ENCODE results near the gene SMDT1.
"Not testable (repeated sequence)": the region's sequence is repeated elsewhere in the genome, so short reads cannot be mapped to it uniquely, and the experiment has no call there.

SMDT1 gene

DNA sequence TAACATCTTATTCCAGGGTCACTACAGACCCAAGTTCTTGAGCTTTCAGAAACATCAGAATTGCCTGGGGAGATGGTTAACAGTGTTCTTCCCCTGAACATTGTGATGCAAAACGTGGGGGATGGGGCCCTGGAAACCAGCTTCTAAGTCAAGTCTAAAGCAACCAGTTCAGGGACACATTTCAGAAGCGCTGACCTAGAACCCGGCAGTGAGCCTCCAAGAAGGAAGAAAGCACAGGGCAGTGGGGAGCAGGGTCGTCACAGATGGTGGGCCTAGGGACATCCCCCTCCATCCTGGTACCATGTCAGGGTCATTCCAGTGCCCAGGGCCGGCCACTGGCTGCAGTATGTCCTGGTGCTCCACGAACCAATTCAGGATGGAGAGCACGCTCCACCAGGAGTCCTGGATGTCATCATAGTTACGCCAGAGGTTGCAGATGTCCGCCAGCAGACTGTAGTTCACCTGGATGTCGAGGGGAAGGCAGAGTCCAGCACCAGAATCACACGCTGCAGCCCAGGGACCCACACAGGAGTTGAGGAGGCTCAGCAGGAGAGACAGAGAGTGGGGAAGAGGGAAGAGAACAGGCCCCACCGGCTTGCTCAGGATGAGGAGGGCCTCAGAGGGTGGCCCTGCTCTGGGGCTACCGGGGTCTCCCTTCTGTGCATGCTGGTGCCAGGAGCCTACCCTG lies 13.9 kb upstream of the SMDT1 start:
- FAIRE-seq (no peak), DNase-seq (ENCODE audit: insufficient read length, low spot score) (no peak)
- TF ChIP-seq POLR2A (IDR thresholded peaks at IDR 0.05; ENCODE audit: low read depth, low read length), result no peak

- no peak for FAIRE-seq
- no peak for DNase-seq (ENCODE audit: insufficient read length, low spot score)
- no peak for TF ChIP-seq POLR2A (IDR thresholded peaks at IDR 0.05; ENCODE audit: low read depth, low read length)
These were observed 13.3 kb upstream of the SMDT1 start for GRCh38 chr22:42066126-42066761.

- FAIRE-seq, result no peak
- TF ChIP-seq POLR2A (IDR thresholded peaks at IDR 0.05; ENCODE audit: low read depth, low read length), result no peak
These were observed 12.6 kb upstream of the SMDT1 start for GRCh38 chr22:42066937-42067336.

DNA sequence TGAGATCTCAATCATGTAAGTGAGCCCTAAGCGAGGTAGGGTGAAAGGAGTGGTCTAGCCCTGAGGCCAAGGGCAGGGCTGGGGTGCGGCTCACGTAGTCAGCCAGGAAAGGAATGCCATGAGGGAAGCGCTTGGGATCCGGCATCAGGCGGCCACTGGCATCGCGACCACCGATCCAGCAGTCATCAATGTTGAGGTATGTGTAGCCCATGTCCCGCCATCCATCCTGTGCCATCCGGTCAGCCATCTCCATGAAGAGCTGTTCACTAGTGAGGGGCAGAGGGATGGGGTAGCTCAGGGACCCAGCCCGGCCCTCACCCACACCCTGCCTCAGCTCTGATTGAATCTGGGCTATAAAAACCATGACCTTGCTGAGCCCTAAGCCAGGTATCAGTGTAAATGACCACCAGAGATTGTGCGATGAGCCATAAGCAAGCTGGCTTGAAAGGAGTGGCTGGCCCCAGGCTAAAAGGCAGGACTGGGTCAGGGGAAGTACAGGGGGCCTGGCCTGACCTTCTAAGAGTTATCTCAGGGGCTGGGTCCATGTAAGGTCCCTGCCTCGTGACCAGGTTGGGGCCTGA lies 11.7 kb upstream of the SMDT1 start:
- no peak for TF ChIP-seq POLR2A (IDR thresholded peaks at IDR 0.05; ENCODE audit: low read depth, low read length)
- DNase-seq (ENCODE audit: insufficient read length, low spot score) (no peak), FAIRE-seq (no peak)

More at GRCh38 chr22:42066937-42067336, 12.6 kb upstream of the SMDT1 start:
- no peak for DNase-seq (ENCODE audit: insufficient read length, low spot score)

DNA sequence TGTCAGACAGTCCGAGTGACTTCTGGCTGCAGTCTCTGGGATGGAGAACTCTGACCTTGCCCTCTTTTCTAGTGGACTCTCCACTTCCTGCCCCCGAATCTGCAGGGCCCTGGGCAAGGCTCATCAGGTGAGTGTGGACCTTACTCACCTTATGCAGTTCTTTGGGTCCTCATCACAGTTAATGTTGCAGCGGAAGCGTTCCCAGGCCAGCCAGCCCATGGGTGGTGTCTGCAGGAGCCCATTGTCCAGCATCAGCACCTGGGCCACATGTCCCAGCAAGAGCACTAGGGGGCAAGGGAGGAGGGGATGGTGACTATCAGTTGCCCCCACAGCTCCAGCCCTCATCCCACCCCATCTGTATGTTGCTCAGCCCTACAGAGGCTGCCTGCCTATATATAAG lies 11.2 kb upstream of the SMDT1 start:
- FAIRE-seq (no peak), DNase-seq (ENCODE audit: insufficient read length, low spot score) (no peak)
- TF ChIP-seq POLR2A (IDR thresholded peaks at IDR 0.05; ENCODE audit: low read depth, low read length), result no peak

DNA sequence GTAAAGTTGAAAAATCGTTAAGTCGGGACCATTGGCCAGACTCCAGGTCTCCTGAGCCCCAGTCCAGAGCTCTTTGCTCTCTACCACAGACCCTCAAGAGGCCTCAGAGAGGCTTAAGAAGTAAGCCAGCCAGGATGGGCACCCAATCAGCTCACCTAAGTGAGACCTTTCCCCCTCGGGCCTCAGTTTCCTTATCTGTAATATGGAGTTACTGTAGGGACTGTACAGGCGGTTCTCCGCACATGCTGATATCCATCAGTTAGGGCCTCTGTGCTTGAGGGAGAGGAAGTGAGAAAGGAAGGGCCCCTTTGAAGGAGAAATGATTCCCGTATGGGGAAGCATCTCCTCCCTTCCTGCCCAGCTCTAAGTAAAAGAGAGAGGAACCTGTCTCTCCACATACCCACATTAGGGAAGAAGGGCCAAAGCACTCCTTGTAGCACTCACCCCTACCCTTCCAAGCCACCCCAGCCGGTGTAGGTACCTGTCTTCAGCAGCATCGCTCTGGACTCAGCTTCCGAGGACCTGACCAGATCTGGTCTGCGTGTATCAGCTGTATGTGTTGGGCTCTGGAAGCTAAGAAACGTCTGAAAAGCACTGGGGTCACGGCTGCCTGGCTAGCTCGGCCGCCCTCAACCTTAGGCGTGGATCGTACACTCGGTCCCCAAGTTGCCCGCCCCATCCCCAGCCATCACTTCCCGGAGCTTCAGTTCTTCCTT lies 9.5 kb upstream of the SMDT1 start:
- no peak for FAIRE-seq
- TF ChIP-seq POLR2A (IDR thresholded peaks at IDR 0.05; ENCODE audit: low read depth, low read length), result no peak
- no peak for DNase-seq (ENCODE audit: insufficient read length, low spot score)

- DNase-seq (ENCODE audit: insufficient read length, low spot score) (peak; percentile 90), FAIRE-seq (peak; percentile 74)
- TF ChIP-seq POLR2A (IDR thresholded peaks at IDR 0.05; ENCODE audit: low read depth, low read length), result peak; percentile 59
These were observed 8.7 kb upstream of the SMDT1 start, which contains the start of gene NAGA for GRCh38 chr22:42070517-42071422. NAGA (minus strand) TSS chr22:42070812; CDS start chr22:42070297, 515 bp downstream.

DNA sequence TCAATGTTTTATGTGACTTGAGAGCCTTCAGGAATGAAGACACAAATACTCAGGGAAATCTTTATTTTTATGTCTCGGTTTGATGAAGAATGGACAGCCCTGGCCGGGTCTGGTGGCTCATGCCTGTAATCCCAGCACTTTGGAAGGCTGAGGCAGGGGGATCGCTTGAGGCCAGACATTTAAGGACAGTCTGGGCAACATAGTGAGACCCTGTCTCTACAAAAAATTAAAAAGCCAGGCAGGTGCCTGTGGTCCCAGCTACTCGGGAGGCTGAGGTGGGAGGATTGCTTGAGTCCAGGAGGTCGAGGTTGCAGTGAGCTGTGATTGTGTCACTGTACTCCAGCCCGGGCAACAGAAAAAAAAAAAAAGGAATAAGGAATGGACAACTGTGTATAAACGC lies 8.0 kb upstream of the SMDT1 start:
- FAIRE-seq; DNase-seq (ENCODE audit: insufficient read length, low spot score): not testable (repeated sequence)

GRCh38 chr22:42072606-42073330 lies 6.7 kb upstream of the SMDT1 start:
- no peak for DNase-seq (ENCODE audit: insufficient read length, low spot score)
- TF ChIP-seq POLR2A (IDR thresholded peaks at IDR 0.05; ENCODE audit: low read depth, low read length), result no peak
- no peak for FAIRE-seq

GRCh38 chr22:42073621-42074041 lies 5.9 kb upstream of the SMDT1 start:
- FAIRE-seq, result no peak
- no peak for TF ChIP-seq POLR2A (IDR thresholded peaks at IDR 0.05; ENCODE audit: low read depth, low read length)
- DNase-seq (ENCODE audit: insufficient read length, low spot score), result no peak

- DNase-seq (ENCODE audit: insufficient read length, low spot score), result no peak
- FAIRE-seq, result no peak
- no peak for TF ChIP-seq POLR2A (IDR thresholded peaks at IDR 0.05; ENCODE audit: low read depth, low read length)
These were observed 5.2 kb upstream of the SMDT1 start, which contains the start of gene PHETA2 for GRCh38 chr22:42074132-42074811. PHETA2 (plus strand) TSS chr22:42074248; CDS start chr22:42077294, 3,046 bp downstream.
